Measurements from ENCODE around the gene IRAK3. TPM values are rescaled to one million over a fixed set of nuclear protein-coding genes. Genes with fewer than 3 reads are reported as not detected.
A peak's percentile ranks its signal among the peaks of the same experiment; 100 is the strongest.

The IRAK3 gene
- total RNA-seq, 1 donor: 3.0 TPM

- TF ChIP-seq CTCF (IDR thresholded peaks at IDR 0.05; ENCODE audit: insufficient read depth, low read depth, low read length): peak; percentile 63
- DNase-seq (ENCODE audit: low read depth): peak; percentile 80
- no peak overlapping the region for H3K4me3 ChIP-seq (ENCODE audit: low read depth, low read length)
Measured at GRCh38 chr12:66144791-66145754, 43.9 kb upstream of the IRAK3 start.

GRCh38 chr12:66149702-66150398 is 39.2 kb upstream of the IRAK3 start:
- peak; percentile 33 for TF ChIP-seq CTCF (IDR thresholded peaks at IDR 0.05; ENCODE audit: insufficient read depth, low read depth, low read length)
- H3K4me3 ChIP-seq (ENCODE audit: low read depth, low read length): no peak overlapping the region

GRCh38 chr12:66152732-66153131 is 36.3 kb upstream of the IRAK3 start:
- H3K4me3 ChIP-seq (ENCODE audit: low read depth, low read length): no peak overlapping the region
- TF ChIP-seq CTCF (IDR thresholded peaks at IDR 0.05; ENCODE audit: insufficient read depth, low read depth, low read length): no peak
- DNase-seq (ENCODE audit: low read depth): no peak

More at GRCh38 chr12:66149702-66150398, 39.2 kb upstream of the IRAK3 start:
- no peak for DNase-seq (ENCODE audit: low read depth)

- H3K4me3 ChIP-seq (ENCODE audit: low read depth, low read length): no peak overlapping the region
- no peak for DNase-seq (ENCODE audit: low read depth)
- no peak for TF ChIP-seq CTCF (IDR thresholded peaks at IDR 0.05; ENCODE audit: insufficient read depth, low read depth, low read length)
Measured at GRCh38 chr12:66154776-66155175, 34.2 kb upstream of the IRAK3 start.

- no peak for TF ChIP-seq CTCF (IDR thresholded peaks at IDR 0.05; ENCODE audit: insufficient read depth, low read depth, low read length)
- DNase-seq (ENCODE audit: low read depth): peak; percentile 36
- no peak overlapping the region for H3K4me3 ChIP-seq (ENCODE audit: low read depth, low read length)
Measured at GRCh38 chr12:66156654-66157053, 32.4 kb upstream of the IRAK3 start.

- no peak for TF ChIP-seq CTCF (IDR thresholded peaks at IDR 0.05; ENCODE audit: insufficient read depth, low read depth, low read length)
- DNase-seq (ENCODE audit: low read depth): no peak
- H3K4me3 ChIP-seq (ENCODE audit: low read depth, low read length): no peak overlapping the region
Measured at GRCh38 chr12:66159123-66159522, 29.9 kb upstream of the IRAK3 start.

All from fibroblast of villous mesenchyme (primary cell).